HG03139 (cell line): ENCODE measurements around the gene ATL2.

Source experiments
- ATAC-seq: cut with Tn5 transposase; IDR thresholded peaks from one replicate; pipeline ENCODE4 v1.9.1; 2021; ENCODE audit not compliant: unreplicated experiment

Gene ATL2

GRCh38 chr2:38251940-38252339, 125.1 kb downstream of the ATL2 start:
- no peak for ATAC-seq

DNA sequence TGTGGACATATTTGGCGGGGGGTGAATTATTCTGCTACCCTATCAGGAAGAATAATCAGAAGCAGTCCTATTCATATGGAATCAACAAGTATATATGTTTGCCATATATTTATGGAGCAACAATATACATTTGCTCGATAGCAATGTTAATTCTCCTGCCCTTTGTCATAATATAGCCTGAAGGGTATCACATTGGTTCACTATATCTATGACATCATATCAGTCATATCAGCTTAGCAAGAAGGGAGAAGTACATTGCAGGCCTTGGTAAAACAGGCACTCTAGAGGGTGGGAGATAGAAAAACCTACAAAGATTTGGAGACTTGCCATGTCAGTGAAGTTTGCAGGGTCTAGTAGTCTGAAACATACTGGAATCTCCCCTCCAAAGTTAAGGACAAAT, 128.4 kb downstream of the ATL2 start:
- no peak for ATAC-seq

- no peak for ATAC-seq
Observed at GRCh38 chr2:38248255-38248654, 128.8 kb downstream of the ATL2 start.

GRCh38 chr2:38246105-38246504, 131.0 kb downstream of the ATL2 start:
- ATAC-seq: no peak

DNA sequence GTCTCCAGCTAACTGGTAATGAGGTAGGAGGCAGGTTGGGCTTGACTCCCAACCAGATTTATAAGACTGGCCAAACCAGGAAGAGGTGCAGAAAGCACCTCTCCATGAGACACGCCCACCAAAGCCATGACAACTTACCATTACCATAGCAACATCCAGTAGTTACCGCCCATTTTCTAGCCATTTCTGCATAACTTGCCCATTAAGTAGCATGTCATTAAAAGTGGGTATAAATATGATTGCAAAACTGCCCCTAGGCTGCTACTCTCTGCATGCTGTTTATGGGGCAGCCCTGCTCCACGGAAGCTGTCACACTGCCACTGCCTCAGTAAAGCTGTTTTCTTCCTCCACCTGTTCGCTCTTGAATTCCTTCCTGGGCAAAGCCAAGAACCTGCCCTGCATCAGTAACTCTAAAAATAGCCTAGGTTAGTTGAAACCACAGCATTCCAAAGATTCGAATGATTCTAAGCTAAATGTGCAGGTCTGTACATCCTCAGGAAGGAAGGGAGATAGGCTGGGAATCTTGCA, 131.9 kb downstream of the ATL2 start:
- no peak for ATAC-seq

DNA sequence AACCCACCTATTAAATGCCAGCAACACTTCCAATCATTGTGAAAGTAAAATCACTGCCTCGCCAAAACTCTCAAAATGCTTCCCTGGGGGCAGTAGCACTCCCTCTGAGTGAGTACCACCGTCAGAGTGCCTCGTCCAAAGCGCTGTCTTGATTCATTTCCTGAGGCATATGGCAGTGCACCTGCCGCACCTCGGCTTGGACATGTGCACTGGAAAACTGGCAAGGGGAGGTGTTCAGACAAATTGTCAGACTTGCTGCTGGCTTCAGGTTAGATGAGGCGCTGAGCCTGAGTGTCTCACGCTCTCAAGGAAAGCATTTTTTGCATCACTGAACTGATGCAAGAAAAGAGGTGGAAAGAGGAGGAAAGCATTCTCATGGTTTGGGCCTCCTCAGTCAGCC, 132.8 kb downstream of the ATL2 start:
- no peak for ATAC-seq
